ENCODE measurements around the gene TSHZ1. TPM values are rescaled to one million over a fixed set of nuclear protein-coding genes. Genes with fewer than 3 reads are reported as not detected.

The TSHZ1 gene
- total RNA-seq, 4 donors from 2014 or later = 10.4 to 18.1 (median 12.5) TPM

DNA sequence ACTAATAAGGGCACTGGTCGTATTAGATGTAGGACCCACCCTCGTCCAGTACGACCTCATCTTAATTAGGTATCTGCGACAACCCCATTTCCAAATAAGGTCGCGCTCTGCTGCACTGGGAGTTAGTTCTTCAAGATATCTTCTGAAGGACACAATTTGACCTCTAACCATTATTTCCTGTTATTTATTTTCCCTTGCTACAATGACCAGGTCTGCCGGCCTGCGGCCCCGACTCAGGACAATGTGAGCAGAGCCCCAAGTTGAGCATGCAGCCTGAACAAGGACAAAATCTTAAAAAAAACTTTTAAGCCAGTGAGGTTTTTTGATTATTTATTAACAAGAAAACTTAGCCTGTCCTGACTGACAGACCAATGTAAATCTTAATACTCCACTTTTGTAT is 109.3 kb downstream of the TSHZ1 start:
- TF ChIP-seq, protein P1, sequence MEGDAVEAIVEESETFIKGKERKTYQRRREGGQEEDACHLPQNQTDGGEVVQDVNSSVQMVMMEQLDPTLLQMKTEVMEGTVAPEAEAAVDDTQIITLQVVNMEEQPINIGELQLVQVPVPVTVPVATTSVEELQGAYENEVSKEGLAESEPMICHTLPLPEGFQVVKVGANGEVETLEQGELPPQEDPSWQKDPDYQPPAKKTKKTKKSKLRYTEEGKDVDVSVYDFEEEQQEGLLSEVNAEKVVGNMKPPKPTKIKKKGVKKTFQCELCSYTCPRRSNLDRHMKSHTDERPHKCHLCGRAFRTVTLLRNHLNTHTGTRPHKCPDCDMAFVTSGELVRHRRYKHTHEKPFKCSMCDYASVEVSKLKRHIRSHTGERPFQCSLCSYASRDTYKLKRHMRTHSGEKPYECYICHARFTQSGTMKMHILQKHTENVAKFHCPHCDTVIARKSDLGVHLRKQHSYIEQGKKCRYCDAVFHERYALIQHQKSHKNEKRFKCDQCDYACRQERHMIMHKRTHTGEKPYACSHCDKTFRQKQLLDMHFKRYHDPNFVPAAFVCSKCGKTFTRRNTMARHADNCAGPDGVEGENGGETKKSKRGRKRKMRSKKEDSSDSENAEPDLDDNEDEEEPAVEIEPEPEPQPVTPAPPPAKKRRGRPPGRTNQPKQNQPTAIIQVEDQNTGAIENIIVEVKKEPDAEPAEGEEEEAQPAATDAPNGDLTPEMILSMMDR (IDR thresholded peaks at IDR 0.05; ENCODE audit: low read depth) = no peak

DNA sequence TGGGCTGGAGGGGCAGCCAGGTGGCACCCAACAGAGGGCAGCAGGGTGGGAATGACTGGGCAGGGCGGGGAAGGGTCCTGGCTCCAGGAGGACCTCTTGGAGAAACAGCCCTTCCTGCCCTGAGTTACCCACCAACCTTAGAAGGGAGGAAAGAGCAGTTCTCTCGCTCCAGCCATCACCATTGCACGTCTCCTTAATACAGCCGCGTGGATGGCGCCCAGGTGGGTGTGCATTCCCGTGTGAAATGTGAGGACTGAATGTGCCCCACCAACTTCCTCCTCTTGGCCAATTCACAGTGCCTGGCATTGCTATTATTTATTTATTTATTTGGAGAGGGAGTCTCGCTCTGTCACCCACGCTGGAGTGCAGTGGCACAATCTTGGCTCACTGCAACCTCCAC is 109.9 kb downstream of the TSHZ1 start:
- TF ChIP-seq, protein P1 (IDR thresholded peaks at IDR 0.05; ENCODE audit: low read depth) = no peak

DNA sequence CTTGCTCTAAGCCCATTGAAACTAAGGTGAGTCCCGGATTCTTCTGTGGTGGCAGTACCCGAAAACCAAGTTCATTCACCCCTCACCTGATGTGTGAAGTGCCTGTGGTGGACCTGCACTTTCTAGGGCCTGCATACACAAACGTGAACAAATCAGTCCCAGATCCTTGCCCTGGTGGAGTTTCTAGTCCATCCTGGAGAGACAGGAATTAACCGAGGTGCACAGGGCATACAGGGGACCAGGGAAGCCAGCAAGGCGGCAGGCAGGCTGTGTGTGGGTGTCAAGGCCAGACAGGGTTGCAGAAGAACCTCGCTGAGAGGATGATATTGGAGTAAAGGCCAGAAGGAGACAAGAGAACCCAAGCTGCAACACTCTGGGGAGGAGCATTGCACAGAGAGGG is 110.8 kb downstream of the TSHZ1 start:
- TF ChIP-seq, protein P1 (IDR thresholded peaks at IDR 0.05; ENCODE audit: low read depth) = no peak

DNA sequence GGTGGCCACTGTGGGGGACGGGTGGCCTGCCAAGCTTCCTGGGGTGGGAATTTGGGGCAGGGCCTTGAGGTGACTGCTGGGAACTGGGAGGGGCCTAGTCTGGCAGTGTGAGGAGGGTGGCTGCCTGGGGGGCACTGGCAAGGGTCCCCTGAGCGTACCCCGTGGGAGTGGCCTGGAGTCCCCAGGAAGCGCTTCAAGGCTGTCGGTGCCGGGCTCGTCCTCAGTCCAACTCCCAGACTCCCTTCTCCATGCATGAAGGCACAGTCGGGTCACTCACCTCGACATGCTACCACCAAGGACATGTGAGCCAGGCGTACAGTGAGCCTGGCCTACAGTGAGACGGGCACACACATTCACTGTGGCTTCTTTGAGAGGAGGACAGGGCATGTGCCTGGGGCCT is 111.6 kb downstream of the TSHZ1 start:
- TF ChIP-seq, protein P1 (IDR thresholded peaks at IDR 0.05; ENCODE audit: low read depth) = no peak

DNA sequence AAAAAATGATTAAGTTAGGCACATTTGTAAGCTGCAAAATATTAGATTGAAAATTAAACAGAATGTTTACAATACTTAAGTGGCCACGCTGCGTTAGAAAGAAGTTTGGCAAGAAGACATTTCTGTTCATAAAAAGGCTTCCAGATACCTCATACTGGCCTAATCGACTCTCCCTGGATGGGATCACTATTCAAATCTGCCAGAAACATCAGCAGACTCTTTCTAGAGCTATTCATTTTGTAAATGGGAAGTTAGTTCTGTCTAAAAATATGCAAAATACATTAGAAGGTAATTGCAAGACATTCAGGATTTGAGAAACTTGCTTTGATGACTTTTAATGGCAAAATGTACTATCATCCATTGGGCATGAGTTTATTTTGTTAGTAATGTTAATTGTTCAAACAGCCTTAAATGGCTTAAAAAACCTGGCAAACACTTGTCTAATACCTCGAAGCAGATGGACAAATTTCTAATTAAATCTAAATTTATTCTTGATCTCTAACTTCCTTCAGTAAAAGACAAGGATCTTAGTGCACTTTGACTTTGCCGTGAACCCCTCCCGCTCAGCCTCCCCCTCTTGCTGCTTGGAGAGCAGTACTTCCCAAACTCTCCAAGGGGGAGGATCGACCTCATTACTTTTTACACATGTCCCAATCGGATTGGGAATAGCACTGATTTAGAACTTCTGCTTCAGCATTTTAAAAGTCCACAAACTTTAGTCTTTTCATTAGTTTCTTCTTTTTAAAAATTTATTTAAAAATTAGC is 113.4 kb downstream of the TSHZ1 start:
- TF ChIP-seq, protein P1 (IDR thresholded peaks at IDR 0.05; ENCODE audit: low read depth) = no peak

DNA sequence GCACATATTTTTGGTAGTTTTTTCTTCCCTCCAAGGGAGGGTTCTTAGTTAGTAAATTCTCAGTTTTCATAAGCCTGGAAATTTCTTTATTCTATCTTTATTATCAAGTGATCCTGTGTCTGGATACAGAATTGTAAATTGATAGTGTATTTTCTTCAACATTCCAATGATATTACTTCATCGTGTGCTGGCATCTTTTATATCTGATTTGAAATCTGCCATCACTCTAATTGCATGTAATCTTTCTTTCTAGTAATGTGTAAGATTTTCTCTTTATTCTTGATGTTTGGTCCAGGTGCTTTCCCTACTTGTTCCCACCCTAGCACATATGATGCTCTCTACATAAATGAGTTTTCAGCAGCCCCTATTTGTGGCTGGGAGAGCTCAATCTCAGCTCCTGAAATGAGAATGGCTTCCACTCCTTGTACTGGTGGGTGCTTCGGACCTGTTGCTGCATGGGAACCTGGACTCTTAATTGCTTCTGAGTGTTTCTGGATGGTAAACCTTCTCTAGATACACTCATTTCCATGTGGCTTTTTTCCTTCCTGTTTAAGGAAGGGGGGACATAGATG is 114.2 kb downstream of the TSHZ1 start:
- TF ChIP-seq, protein P1 (IDR thresholded peaks at IDR 0.05; ENCODE audit: low read depth) = no peak

DNA sequence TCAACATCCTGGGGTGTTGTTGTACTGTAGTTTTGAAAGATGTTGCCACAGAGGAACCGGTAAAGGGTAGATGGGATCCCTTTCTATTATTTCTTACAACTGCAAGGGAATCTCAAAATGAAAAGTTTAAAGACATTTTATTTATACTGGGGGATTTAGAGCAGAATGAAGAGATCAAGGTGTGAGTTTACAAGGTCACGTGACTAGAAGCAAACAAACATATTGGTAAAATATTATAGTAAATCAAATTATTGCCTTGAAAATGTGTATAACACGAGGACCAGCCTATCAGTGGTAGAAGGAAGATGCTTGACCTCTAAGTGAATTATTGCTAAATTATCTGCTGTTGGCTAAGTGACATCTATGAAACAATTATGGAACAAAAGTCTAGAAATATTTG is 119.7 kb downstream of the TSHZ1 start:
- TF ChIP-seq, protein P1 (IDR thresholded peaks at IDR 0.05; ENCODE audit: low read depth) = no peak

All from subcutaneous adipose tissue (tissue), 4 donors.